ENCODE data around the gene CAMK2A.
A peak's percentile ranks its signal among the peaks of the same experiment; 100 is the strongest.

Gene CAMK2A

DNA sequence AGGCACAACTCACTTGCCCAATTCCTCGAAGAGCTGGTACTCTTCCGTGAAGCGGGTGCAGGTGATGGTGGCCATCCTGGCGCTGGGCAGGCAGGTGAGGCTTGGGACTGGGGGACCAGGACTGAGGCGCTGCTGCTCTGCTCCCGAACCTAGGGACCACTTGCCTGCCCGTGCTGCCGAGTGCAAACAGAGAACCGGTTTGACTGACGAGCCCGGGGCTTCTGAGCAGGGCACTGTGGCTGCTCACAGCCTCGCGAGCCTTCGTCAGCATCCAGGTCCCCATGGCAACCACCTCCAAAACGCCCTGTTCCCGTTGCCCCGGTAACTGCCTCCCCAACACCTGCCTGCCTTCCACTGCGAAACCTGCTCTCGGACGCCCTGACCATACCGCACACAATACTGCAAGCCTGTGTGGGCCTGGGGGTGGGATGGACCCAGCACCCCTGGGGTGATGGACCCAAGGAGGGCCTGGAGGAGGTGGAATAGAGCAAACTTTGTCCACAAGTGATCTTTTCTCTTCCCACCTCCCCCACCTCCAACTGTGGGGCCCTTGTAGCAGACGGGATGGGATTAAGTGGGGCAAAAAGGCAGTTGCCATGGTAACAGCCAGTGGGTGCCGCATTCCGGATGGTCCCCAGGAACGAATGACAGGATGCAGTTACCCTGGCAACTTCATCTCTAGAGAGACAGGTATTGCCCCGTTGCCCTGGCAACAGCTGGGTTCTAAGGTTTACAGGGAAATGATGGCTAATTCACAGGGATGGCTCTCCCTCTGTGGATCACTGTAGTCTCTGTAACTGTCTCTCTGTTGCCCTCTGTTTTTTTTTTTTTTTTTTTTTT is at the start of gene CAMK2A:
Gene CAMK2A, minus strand, starts transcription at position 223 of the 840 bp plus-strand sequence. Its CDS starts 148 bp downstream, at position 75.
- intact Hi-C loops (cut with DNase I): loop anchor here (5.0 kb wide), 1 partner anchor 63 kb away; no protein-coding TSS in a partner anchor
- peak; percentile 38 to 98 (median 89) for DNase-seq

- DNase-seq: peak in 9 of 10 donors; percentile 35 to 93 (median 54)
- intact Hi-C loops (cut with DNase I): no loop called here
Observed at GRCh38 chr5:150339165-150339564, 49.6 kb upstream of the CAMK2A start.

- intact Hi-C loops (cut with DNase I): no loop called here
- peak in 4 of 10 donors; percentile 36 to 90 (median 62) for DNase-seq
Observed at GRCh38 chr5:150338546-150338945, 49.0 kb upstream of the CAMK2A start.

DNA sequence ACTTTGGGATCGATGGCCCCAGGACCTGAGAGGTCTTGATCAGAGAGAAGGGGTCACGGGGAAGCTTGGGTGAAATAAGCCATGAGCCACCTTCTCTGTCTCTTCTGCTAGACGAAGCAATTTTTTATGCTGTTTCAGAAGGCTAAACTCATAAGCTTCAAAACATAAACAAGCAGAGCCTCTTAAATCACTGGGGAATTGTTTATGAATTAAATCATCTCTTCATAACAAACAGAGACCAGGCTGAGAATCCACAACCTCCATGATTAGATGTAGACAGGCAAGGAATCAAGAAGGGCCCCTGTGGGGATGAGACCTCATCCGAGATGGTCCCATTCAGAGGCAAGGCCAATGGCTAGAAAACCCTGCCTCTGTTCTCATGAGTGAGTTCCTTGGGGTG is 46.2 kb upstream of the CAMK2A start:
- no peak for DNase-seq
- intact Hi-C loops (cut with DNase I): no loop called here

DNA sequence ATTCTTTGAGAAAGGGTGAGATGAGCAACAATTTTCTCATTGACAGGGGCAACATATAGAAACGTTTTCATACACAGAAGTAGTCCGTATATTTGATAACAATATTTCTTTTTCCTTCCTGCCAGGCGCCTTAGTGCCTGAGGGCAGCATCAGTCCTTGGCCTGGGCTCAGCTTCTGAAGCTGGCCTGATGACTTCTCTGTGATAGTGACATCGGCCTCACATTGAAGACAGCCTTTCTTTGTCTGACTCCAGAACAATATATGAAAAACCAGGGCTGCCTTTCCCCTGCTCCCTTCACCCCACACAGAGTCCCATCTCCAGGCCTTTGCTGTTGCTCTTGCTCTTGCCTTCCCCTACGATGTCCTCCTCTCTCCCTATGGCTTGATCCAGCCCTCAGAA is 43.8 kb upstream of the CAMK2A start:
- DNase-seq: peak in 3 of 10 donors; percentile 52 to 91 (median 56)
- intact Hi-C loops (cut with DNase I): no loop called here

DNA sequence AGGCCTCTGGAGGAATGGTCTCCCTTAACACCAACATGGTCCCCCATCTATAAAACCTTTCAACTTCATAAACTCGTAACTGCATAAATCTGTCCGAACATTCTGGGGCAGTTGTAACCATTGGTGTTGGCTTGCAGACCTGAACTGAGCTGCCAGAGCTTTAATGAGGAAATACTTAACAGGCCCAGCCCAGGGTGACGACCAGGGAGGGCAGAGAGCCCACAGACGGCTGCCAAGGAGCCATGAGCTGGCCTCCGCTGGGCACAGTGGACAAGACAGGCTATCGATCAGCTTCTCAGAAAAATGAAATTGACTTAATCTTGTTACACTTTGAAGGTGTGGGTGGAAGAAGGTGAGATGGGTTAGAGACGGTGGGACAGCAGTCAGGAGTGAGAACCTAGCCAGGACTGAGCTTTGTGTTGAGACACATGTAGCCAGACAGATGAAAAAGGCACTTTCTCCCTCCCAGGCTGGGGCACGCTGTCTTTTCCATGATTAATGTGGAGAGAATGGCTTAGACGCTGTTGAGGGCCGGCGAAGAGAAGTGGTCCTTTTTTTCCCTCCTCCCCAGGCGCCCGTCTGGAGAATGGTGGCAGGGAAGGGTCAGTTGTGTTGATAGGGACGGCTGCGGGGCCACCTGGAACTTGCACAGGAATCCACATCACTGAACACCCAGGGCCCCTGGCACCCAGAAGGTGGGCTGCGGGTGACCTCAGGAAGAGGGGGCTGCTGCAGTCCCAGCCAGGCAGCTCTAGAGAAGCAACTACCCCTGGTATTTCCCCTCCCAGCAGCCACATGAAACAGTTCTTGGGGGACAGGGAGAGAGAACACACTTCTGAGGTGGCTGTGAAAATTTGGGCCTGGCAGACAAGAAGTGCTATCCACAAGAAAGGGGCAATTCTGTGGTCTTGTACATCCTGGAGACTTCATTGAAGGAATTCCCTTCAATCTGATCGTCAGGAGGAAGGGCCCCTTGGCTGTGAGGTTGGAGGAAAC is 40.6 kb upstream of the CAMK2A start:
- no peak for DNase-seq

DNA sequence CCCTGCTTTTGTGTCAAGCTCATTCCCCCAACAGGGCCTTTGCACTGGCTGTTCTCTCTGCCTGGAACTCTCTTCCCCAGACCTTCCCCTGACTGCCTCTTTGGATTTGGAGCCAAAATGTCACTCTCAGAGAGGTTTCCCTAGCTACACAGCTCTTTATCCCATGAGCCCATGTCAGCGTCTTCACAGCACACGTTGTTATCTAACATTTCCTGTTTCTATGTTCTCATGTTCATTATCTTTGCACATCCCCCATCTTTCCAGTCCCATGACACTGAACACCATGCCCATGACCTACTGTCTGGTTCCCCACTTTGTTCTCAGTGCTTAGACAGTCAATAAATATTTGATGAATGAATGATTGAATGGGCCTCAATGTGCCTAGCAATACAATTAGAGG is 39.5 kb upstream of the CAMK2A start:
- intact Hi-C loops (cut with DNase I): no loop called here
- DNase-seq: no peak

More for the DNA sequence above, 40.6 kb upstream of the CAMK2A start:
- intact Hi-C loops (cut with DNase I): no loop called here

DNA sequence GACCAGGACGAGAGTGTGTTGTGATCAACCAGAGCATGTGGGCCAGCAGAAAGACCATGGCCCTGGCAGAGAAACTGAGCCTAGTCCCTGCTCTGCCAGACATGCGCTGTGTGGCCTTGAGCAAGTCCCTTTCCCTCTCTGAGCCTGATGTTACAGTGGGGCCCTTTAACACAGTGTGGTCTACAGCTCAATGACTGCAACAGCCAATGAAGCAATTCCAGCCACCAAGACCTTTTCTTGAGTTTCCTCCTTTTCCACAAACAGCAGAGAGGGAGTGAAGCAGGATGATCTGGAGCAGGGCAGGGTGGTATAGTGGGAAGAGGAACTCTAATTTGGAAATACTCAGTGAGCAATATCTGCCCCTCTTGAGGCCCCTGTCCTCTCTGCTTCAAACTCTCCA is 38.9 kb upstream of the CAMK2A start:
- no peak for DNase-seq
- intact Hi-C loops (cut with DNase I): no loop called here

- no peak for DNase-seq
- intact Hi-C loops (cut with DNase I): no loop called here
Observed at GRCh38 chr5:150327139-150327538, 37.6 kb upstream of the CAMK2A start.

DNA sequence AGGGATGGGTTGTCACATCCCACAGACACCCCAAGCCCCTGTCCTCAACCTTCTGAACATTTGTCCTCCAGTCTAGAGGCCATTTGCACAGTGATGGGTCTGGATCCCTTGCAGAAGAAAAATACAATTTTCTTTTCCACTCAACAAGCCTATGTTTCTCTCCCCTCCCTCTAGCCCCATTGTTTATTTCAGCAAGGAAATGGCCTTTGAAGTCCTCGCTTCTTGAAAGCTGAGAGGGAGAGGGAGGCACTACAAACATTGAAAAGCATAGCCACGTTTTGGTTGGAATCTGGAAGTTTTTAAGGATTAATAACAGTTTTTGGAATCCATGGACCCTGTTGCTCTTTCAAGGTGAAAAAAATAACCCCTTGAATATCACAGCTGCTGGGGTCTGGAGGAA is 37.1 kb upstream of the CAMK2A start:
- no peak for DNase-seq
- intact Hi-C loops (cut with DNase I): no loop called here

DNA sequence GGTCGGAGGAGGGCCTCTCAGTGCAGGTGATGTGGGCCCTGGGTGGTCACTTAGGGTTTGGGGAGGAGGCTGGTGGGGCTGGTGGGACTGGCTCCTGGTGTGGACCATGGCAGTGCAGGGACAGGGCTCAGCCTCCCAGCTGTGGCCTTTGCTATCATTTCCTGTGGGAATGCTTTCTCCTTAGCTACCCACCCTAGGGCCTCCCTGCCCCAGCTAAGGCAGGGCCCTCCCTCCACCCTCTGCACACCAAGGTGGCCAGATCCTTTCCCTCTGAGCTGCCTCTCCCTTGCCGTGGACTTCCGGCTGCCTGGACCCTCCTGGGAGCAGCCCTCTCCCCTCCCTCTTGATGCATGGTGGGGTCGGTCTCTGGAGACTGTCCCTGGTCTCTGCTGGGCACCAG is 35.9 kb upstream of the CAMK2A start:
- intact Hi-C loops (cut with DNase I): no loop called here
- no peak for DNase-seq

GRCh38 chr5:150323819-150324218 is 34.2 kb upstream of the CAMK2A start:
- no peak for DNase-seq
- intact Hi-C loops (cut with DNase I): no loop called here

GRCh38 chr5:150323092-150323491 is 33.5 kb upstream of the CAMK2A start:
- DNase-seq: no peak
- intact Hi-C loops (cut with DNase I): no loop called here

DNA sequence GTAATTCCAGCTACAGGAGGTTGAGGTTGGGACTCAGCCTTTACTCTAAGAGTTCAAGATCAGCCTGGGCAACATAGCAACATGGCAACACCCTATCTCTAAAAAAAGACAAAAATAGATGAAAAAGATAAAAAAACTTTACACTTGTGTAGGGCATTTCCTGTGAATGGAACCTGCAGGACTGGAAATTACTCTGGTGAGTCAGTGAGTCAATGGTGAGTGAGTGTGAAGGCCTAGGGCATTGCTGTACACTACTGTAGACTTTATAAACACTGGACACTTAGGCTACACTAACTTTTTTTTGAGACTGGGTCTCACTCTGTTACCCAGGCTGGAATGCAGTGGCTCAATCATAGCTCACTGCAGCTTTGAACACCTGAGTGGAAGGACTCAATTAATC is 32.6 kb upstream of the CAMK2A start:
- intact Hi-C loops (cut with DNase I): no loop called here
- no peak for DNase-seq

- intact Hi-C loops (cut with DNase I): no loop called here
- DNase-seq: no peak
Observed at GRCh38 chr5:150321784-150322183, 32.2 kb upstream of the CAMK2A start.

DNA sequence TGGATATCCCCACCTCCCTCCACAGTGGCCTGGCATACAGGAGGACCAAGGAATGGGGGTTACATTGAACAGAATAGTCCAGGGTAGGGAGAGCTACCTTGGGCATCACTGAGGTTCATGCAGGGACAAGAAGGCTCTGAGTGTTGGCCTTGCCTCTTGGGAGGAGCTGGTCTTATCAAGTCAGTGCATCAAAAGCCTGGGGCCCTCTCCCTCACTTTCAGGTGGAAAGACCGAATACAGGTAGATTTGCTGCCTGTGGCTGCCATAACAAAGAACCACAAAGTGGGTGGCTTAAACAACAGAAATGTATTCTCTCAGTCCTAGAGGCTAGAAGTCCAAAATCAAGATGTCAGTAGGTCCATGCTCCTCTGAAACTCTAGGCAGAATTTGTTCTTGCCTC is 31.6 kb upstream of the CAMK2A start:
- intact Hi-C loops (cut with DNase I): no loop called here
- DNase-seq: no peak

DNA sequence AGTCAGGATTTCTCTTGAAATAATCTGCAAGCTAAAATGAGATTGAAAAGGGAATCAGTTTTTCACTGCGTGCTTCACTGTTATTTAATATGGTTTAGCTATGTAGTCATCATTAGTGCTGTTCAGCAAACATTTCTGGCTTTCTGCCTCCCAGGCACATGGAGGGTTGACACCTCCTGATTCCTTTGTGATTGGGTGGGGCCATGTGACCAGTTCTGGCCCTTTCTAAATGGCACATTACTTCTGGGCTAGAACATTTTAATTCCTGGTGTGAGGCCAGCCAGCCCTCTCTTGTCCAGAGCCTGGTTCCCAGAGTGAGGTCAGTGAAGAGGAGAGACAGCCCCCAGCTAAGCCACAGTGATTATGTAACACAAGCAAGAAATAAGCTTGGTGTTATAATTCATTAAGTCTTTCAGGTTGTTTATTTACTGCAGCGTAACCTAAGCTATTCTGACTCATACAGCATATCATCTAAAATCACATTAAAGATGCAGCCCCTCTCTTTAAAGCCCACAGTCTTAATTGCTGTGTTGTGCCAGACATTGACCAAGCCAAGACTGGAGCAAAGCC is 30.6 kb upstream of the CAMK2A start:
- peak in 8 of 10 donors; percentile 40 to 84 (median 51) for DNase-seq
- intact Hi-C loops (cut with DNase I): no loop called here

DNA sequence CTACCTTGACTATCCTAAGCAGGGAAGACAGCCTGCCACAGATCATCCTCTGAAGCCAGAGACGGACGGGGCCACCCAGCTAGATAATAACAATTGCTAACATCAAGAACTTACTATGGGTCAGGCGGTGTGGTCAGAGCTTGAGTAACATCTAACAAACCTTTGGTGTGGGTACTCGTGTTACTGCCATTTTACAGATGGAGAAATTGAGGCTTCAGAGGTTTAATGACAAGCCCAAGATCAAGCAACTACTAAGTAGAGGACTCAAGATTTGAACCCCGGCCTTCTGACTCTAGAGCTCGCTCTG is 29.9 kb upstream of the CAMK2A start:
- DNase-seq: no peak
- intact Hi-C loops (cut with DNase I): no loop called here

GRCh38 chr5:150318613-150319483 is 29.3 kb upstream of the CAMK2A start:
- DNase-seq: no peak
- intact Hi-C loops (cut with DNase I): no loop called here

Measured in posterior cingulate gyrus (tissue), 11 donors.